GM12875 (cell line): ENCODE data around the gene TUBB.
A peak's percentile ranks its signal among the peaks of the same experiment; 100 is the strongest.

Experiments used
- H3K4me3 ChIP-seq: one replicate; pipeline ENCODE4 v1.5.1; 2011; ENCODE audit warnings: low read depth, low read length, control low read depth
- CTCF ChIP-seq: IDR thresholded peaks from 2 replicates; pipeline ENCODE4 v1.5.1; 2011; ENCODE audit warnings: low read depth, mild to moderate bottlenecking, control low read depth, inconsistent platforms, low read length, moderate library complexity, borderline replicate concordance; ENCODE audit not compliant: insufficient read depth

The TUBB gene

GRCh38 chr6:30719791-30720737, at the start of gene TUBB:
TSS of gene TUBB (plus strand) at chr6:30720352. CDS start at chr6:30720507, 155 bp downstream.
- peak within 1 kb of the TSS; percentile 68 for H3K4me3 ChIP-seq
- no peak for TF ChIP-seq CTCF

GRCh38 chr6:30670760-30671527, 49.2 kb upstream of the TUBB start:
- peak; percentile 1; the same call in 1 of the 2 replicates for TF ChIP-seq CTCF
- H3K4me3 ChIP-seq = no peak overlapping the region

GRCh38 chr6:30672445-30673253, 47.5 kb upstream of the TUBB start, which contains the start of gene DHX16:
TSS of gene DHX16 (minus strand) at chr6:30673006. CDS start at chr6:30672841, 165 bp downstream.
- peak within 1 kb of the TSS; percentile 77 for H3K4me3 ChIP-seq
- TF ChIP-seq CTCF = peak; percentile 75

GRCh38 chr6:30676660-30677285, 43.4 kb upstream of the TUBB start:
- H3K4me3 ChIP-seq = no peak overlapping the region
- TF ChIP-seq CTCF = no peak

GRCh38 chr6:30678964-30679726, 41.0 kb upstream of the TUBB start:
- no peak overlapping the region for H3K4me3 ChIP-seq
- TF ChIP-seq CTCF = peak; percentile 95
